GM19397 (cell line): ENCODE data around the gene NADK.
"Not testable (repeated sequence)": the region's sequence is repeated elsewhere in the genome, so short reads cannot be mapped to it uniquely, and the experiment has no call there.

Source experiments
- ATAC-seq: cut with Tn5 transposase; IDR thresholded peaks from one replicate; pipeline ENCODE4 v1.9.1; 2021; ENCODE audit warnings: mild to moderate bottlenecking, moderate library complexity; ENCODE audit not compliant: unreplicated experiment

NADK gene

DNA sequence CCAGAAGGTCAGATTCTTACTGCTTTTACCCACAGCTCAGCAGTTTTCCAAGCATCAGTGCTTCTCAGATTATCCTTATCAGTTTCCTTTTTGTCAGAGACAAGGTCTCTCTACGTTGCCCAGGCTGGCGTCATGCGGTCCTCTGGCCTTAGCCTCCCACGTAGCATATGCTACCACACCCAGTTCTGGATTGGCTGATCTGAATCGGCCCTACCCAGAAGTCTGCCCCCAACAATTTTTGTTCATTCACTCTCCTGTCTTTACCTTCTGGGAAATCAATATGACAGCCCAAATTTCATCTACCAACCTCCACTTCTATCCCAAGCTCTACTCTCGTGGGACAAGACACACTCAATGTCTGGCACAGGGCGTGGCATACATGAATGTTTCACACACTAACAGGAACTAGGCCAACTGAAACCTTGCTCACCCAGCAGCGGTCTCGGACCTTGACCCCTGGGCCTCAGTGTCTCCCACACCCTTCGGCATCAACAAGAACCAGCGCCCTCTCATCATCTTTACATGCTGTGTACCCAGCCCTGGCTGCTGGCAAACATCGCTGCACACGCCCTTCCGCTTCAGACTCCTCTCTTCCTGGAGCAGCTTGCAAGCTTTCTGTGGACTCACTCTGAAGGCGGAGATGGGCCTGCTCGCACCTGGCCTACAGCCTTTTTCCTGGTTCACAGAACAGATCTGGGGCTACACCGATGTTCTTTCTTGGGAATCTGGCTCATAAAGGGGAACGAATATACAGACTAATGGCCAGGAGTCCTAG lies 63.0 kb downstream of the NADK start:
- ATAC-seq = not testable (repeated sequence)

GRCh38 chr1:1707897-1708296 lies 70.4 kb downstream of the NADK start:
- not testable (repeated sequence) for ATAC-seq

GRCh38 chr1:1707241-1707640 lies 71.0 kb downstream of the NADK start:
- ATAC-seq = not testable (repeated sequence)

GRCh38 chr1:1705623-1706022 lies 72.6 kb downstream of the NADK start:
- not testable (repeated sequence) for ATAC-seq

DNA sequence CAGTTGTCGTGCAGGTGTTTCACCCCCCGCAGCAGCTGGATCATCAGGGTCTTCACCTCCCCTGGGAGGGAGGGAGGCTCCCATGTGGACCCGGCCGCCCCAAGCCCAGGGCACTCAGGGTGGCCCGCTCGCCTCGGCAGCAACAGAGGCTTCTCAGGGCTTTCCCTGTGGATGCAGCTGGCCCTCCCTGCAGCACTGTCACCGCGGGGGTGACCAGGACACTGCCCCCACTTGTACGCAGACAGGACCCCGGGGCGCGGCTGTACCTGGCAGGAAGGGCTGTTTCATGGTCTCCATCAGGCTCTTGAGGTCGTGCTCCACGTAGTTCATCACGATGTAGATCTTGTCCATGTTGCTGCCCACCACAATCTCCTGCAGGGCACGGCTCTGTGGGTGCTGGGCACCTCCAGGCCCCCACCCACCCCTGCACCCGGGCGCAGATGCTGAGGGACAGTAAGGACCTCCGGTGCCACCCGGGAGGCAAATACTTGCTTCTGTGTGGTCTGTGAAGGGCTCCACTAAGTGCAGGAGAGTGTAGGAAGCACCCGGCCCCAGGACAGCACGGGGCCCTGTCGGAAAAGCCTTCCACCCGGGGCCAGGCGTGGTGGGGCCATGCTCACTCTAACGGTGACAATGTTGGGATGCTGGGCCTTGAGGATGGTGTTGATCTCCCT lies 73.8 kb downstream of the NADK start:
- ATAC-seq = not testable (repeated sequence)

- ATAC-seq = no peak
Observed at GRCh38 chr1:1703796-1704195, 74.5 kb downstream of the NADK start.

GRCh38 chr1:1702506-1702905 lies 75.8 kb downstream of the NADK start:
- ATAC-seq = not testable (repeated sequence)
